Right atrium auricular region (tissue), 2 donors: ENCODE data around the gene LMAN2. TPM values are rescaled to one million over a fixed set of nuclear protein-coding genes. Genes with fewer than 3 reads are reported as not detected.

Experiments
- DNase-seq: peaks from one replicate; pipeline ENCODE4 v3.0.0-alpha.2; 2019; ENCODE audit warnings: low spot score
- H3K27ac ChIP-seq, 2 donors: fragments of 200-600 bp; sonication (generic); 1 replicate in 1 of 2; 2 replicates in 1 of 2; pipeline ENCODE4 v1.5.1; 2016 to 2019
- H3K27me3 ChIP-seq, 2 donors: fragments of 200-600 bp; sonication (generic); one replicate each; pipeline versions ENCODE4 v1.5.1 to v1.6.0; 2017 to 2019
- H3K36me3 ChIP-seq: fragments of 200-600 bp; sonication (generic); one replicate; pipeline ENCODE4 v1.5.1; 2016
- H3K4me1 ChIP-seq, 2 donors: fragments of 200-600 bp; sonication (generic); one replicate each; pipeline versions ENCODE4 v1.5.1 to v1.6.0; 2017 to 2019
- H3K4me3 ChIP-seq, 2 donors: fragments of 200-600 bp; sonication (generic); 1 replicate in 1 of 2; 2 replicates in 1 of 2; pipeline ENCODE4 v1.5.1; 2017 to 2019; ENCODE audit warnings: mild to moderate bottlenecking in 1 of 2, moderate library complexity in 1 of 2
- H3K9me3 ChIP-seq, 2 donors: fragments of 200-600 bp; sonication (generic); one replicate each; pipeline ENCODE4 v1.5.1; 2019
- total RNA-seq, 2 donors: library from RNA; depleted of rRNA; stranded (reverse); fragments of >200 nt; gene quantifications; one replicate each; pipeline ENCODE4 v1.1.0, GENCODE V29; 2016
- TF ChIP-seq, protein P1 (sequence below), 2 donors: fragments of 200-600 bp; sonication (generic); IDR thresholded peaks; one replicate each; pipeline ENCODE4 v1.5.1; 2019; ENCODE audit warnings: antibody characterized with exemption in 2 of 2

The LMAN2 gene
- total RNA-seq, 2 donors from 2014 or later = 128 to 134 TPM

- no peak for DNase-seq
- no peaks in the 10 kb centered on the region for H3K36me3 ChIP-seq
- peaks cover 0 to 36% of the 10 kb centered on the region in 2 donors for H3K4me1 ChIP-seq
- H3K4me3 ChIP-seq = no peak overlapping the region
- TF ChIP-seq, protein P1, sequence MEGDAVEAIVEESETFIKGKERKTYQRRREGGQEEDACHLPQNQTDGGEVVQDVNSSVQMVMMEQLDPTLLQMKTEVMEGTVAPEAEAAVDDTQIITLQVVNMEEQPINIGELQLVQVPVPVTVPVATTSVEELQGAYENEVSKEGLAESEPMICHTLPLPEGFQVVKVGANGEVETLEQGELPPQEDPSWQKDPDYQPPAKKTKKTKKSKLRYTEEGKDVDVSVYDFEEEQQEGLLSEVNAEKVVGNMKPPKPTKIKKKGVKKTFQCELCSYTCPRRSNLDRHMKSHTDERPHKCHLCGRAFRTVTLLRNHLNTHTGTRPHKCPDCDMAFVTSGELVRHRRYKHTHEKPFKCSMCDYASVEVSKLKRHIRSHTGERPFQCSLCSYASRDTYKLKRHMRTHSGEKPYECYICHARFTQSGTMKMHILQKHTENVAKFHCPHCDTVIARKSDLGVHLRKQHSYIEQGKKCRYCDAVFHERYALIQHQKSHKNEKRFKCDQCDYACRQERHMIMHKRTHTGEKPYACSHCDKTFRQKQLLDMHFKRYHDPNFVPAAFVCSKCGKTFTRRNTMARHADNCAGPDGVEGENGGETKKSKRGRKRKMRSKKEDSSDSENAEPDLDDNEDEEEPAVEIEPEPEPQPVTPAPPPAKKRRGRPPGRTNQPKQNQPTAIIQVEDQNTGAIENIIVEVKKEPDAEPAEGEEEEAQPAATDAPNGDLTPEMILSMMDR (IDR thresholded peaks at IDR 0.05) = peak; percentile 24 to 51
- H3K9me3 ChIP-seq = no peaks in the 10 kb centered on the region
- H3K27me3 ChIP-seq = no peaks in the 10 kb centered on the region
- H3K27ac ChIP-seq = no peak overlapping the region
Measured at GRCh38 chr5:177368869-177369644, 17.6 kb upstream of the LMAN2 start.

DNA sequence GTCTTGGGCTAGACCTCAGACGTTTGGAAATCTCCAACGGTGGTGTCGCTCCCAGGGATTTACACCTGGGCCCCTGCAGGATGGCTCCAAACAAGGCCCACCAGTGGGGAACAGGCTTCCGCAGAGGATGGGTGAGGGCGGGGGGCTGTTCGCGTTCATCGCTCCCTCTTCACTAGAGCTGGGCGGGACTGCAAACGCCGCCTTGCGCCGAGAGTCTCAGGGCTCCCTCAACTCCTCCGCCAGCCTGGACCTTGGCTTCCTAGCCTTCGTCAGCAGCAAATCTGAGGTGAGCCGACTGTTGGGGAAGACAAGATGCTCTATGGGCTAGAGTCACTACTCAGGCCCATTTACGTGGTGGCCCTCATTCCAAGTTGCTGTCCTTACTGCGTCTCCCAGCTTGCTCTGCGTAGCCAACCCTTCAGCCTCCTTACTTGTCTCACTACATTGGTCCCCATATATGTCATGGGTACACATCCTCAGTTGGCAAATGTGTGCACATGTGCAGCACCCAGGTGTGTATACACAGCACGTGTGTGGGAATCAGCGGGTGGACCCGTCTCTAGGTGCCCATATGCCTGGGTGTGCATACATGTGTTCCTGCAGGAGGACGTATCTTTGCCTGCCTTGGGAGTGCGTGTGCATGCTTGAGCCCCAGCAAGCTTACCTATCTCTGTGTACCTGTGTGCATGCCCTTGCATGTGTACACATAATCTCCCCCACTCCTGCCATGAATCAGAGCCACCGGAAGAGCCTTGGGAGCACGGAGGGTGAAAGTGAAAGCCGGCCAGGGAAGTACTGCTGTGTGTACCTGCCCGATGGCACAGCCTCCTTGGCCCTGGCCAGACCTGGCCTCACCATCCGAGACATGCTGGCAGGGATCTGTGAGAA lies 16.8 kb upstream of the LMAN2 start:
- Histone ChIP-seq H3K36me3 (no peaks in the 10 kb centered on the region), H3K9me3 (no peaks in the 10 kb centered on the region), H3K27ac (no peak overlapping the region), H3K27me3 (no peaks in the 10 kb centered on the region), H3K4me3 (no peak overlapping the region), H3K4me1 (peaks cover 0 to 42% of the 10 kb centered on the region in 2 donors)
- no peak for DNase-seq
- TF ChIP-seq, protein P1 (IDR thresholded peaks at IDR 0.05) = no peak

GRCh38 chr5:177367323-177367848 lies 15.9 kb upstream of the LMAN2 start:
- no peak for DNase-seq

DNA sequence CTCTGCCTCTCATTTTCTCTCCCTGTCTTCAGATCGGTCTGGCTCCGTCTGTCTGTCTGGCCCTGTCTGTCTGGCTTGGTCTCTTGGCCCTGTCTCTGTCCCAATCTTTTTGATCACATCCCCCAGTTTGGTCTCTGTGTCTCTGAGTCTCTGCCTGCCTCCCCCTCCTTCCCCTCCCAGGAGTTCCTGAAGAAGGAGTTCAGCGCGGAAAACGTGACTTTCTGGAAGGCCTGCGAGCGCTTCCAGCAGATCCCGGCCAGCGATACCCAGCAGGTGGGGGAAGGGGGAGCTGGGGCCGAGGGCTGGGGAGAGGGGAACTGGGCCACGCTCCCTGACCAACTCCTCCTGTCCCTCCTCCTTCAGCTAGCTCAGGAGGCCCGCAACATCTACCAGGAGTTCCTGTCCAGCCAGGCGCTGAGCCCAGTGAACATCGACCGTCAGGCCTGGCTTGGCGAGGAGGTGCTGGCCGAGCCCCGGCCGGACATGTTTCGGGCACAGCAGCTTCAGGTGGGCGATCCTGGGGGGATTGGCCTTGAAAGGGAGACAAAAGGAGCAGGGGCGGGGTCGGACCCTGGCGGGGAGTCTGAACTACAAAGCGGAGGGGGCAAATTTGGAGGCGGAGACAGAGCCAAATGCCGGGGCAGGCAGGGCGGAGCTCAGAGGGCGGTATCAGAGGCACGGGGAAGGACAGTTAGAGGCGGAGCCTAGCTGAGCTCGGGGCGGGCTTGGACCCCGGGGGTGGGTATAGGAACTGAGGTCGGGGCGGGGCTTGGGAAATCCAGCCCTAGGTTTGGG lies 15.3 kb upstream of the LMAN2 start:
- Histone ChIP-seq H3K4me1 (peaks cover 0 to 52% of the 10 kb centered on the region in 2 donors), H3K36me3 (no peaks in the 10 kb centered on the region), H3K27me3 (no peaks in the 10 kb centered on the region), H3K9me3 (no peaks in the 10 kb centered on the region), H3K4me3 (peak overlapping the region; percentile 36 to 50), H3K27ac (peak overlapping the region; percentile 86 to 87)
- peak; percentile 87 for DNase-seq
- TF ChIP-seq, protein P1 (IDR thresholded peaks at IDR 0.05) = no peak

More at GRCh38 chr5:177367323-177367848, 15.9 kb upstream of the LMAN2 start:
- Histone ChIP-seq H3K9me3 (no peaks in the 10 kb centered on the region), H3K36me3 (no peaks in the 10 kb centered on the region), H3K27ac (peak overlapping the region; percentile 86 to 87), H3K4me3 (peak overlapping the region; percentile 36 to 50), H3K4me1 (peaks cover 0 to 50% of the 10 kb centered on the region in 2 donors), H3K27me3 (no peaks in the 10 kb centered on the region)
- TF ChIP-seq, protein P1 (IDR thresholded peaks at IDR 0.05) = no peak

DNA sequence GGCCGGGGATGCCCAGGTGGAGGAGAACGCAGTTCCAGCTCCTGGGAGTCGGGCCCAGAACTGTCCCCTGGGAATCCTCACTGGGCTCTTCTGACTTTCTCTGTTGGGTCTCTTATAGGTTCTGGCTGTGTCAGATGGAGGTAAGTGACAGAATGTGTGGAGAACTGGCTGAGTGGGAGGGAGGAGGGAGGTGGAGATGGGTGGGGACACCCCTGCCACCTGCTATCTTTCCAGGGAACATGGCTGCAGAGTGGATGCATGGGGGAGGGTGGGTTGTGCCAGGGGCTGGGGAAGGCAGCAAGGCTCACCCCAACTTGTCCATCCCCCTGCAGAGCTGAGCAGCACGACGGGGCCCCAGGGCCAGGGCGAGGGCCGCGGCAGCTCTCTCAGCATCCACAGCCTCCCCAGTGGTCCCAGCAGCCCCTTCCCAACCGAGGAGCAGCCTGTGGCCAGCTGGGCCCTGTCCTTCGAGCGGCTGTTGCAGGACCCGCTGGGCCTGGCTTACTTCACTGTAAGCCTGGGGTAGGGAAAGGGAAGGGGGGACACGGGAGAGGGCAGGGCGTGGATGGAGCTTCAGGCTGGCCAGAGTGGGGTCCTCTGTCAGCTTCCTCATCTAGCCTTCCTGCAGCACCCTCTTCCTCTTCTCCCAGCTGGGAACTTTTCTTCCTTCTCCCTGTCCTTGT lies 14.5 kb upstream of the LMAN2 start:
- no peak for DNase-seq

More for the DNA sequence above, 14.5 kb upstream of the LMAN2 start:
- H3K36me3 ChIP-seq = no peaks in the 10 kb centered on the region
- H3K27me3 ChIP-seq = no peaks in the 10 kb centered on the region
- TF ChIP-seq, protein P1 (IDR thresholded peaks at IDR 0.05) = no peak
- H3K27ac ChIP-seq = peak overlapping the region; percentile 86 to 87
- no peaks in the 10 kb centered on the region for H3K9me3 ChIP-seq
- H3K4me3 ChIP-seq = no peak overlapping the region
- H3K4me1 ChIP-seq = peaks cover 0 to 45% of the 10 kb centered on the region in 2 donors
